GM21447 (cell line): ENCODE data around the gene CCL17.

Source experiments
- ATAC-seq: cut with Tn5 transposase; IDR thresholded peaks from one replicate; pipeline ENCODE4 v1.9.1; 2021; ENCODE audit not compliant: unreplicated experiment

The CCL17 gene

GRCh38 chr16:57377080-57377841 is 27.3 kb upstream of the CCL17 start:
- peak; percentile 64 for ATAC-seq

GRCh38 chr16:57379579-57379978 is 25.0 kb upstream of the CCL17 start:
- no peak for ATAC-seq

GRCh38 chr16:57380671-57381462 is 23.7 kb upstream of the CCL17 start:
- ATAC-seq: no peak

- ATAC-seq: no peak
Measured at GRCh38 chr16:57381791-57382534, 22.6 kb upstream of the CCL17 start.

- ATAC-seq: no peak
Measured at GRCh38 chr16:57382535-57383275, 21.9 kb upstream of the CCL17 start.

- no peak for ATAC-seq
Measured at GRCh38 chr16:57383276-57384247, 21.0 kb upstream of the CCL17 start.

GRCh38 chr16:57384248-57385070 is 20.1 kb upstream of the CCL17 start:
- ATAC-seq: no peak

- no peak for ATAC-seq
Measured at GRCh38 chr16:57385083-57385482, 19.5 kb upstream of the CCL17 start.

- no peak for ATAC-seq
Measured at GRCh38 chr16:57386381-57386951, 18.1 kb upstream of the CCL17 start.

- ATAC-seq: peak; percentile 58
Measured at GRCh38 chr16:57387598-57388354, 16.8 kb upstream of the CCL17 start.

GRCh38 chr16:57388359-57389086 is 16.0 kb upstream of the CCL17 start:
- ATAC-seq: peak; percentile 55

GRCh38 chr16:57389087-57389468 is 15.5 kb upstream of the CCL17 start:
- ATAC-seq: no peak

GRCh38 chr16:57390636-57391295 is 13.8 kb upstream of the CCL17 start:
- ATAC-seq: no peak

GRCh38 chr16:57391300-57391699 is 13.3 kb upstream of the CCL17 start:
- ATAC-seq: no peak

GRCh38 chr16:57391708-57392107 is 12.9 kb upstream of the CCL17 start:
- no peak for ATAC-seq

- ATAC-seq: no peak
Measured at GRCh38 chr16:57392694-57393093, 11.9 kb upstream of the CCL17 start.

- no peak for ATAC-seq
Measured at GRCh38 chr16:57394444-57394843, 10.1 kb upstream of the CCL17 start.
